GM12892 (cell line): ENCODE results near the gene ANKS1A.

ENCODE experiments used
- POLR2AphosphoS5 ChIP-seq: IDR thresholded peaks from 2 replicates; pipeline ENCODE4 v1.6.1; 2011; ENCODE audit warnings: low read depth, low read length, control low read depth
- TAF1 ChIP-seq: IDR thresholded peaks from 2 replicates; pipeline ENCODE4 v1.6.1; 2011; ENCODE audit warnings: low read depth, mild to moderate bottlenecking, control low read depth, low read length, borderline replicate concordance

DNA sequence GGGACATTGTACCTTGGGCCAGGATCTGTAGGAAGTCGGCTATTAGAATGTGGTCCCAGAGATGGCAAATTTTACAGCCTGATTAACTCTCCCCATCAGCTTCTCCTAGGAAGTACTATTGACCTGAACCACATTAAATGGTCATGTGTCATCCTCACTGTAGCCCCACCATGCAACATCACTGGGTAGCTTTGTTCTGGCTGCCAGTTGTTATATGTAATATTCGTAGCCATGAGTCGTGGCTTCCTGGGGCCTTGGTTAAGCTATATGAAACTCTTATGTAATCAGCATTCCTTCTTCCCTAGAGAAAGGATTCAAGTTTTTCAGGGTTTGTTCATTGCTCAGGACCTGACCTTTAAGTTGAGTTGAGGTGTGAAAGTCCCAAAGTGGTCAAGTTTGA lies 125.7 kb downstream of the ANKS1A start:
- TF ChIP-seq POLR2AphosphoS5 (no peak), TAF1 (no peak)
